ENCODE measurements around the gene CALHM2. TPM values are rescaled to one million over a fixed set of nuclear protein-coding genes. Genes with fewer than 3 reads are reported as not detected.

CALHM2 gene
- polyA plus RNA-seq (2012; rRNA removed), result 0.10 and 0.23 TPM in 2 replicates
- 0.05 and 0.12 TPM in 2 replicates for polyA plus RNA-seq (2012; cell fraction: cytosol; rRNA removed)
- polyA plus RNA-seq (2012; cell fraction: nucleus; rRNA removed), result 0.04 and 0.05 TPM in 2 replicates

- H3K4me3 ChIP-seq (ENCODE audit: low read depth in 2 of 2, low read length in 1 of 2), result peak within 1 kb of the TSS in 1 of 2 experiments; percentile 10; a peak in 1 of 4 replicates
- H2AFZ ChIP-seq (ENCODE audit: low read depth), result no peak within 1 kb of the TSS
- H3K27me3 ChIP-seq (ENCODE audit: insufficient read depth), result no peaks in the 10 kb centered on the region
- WGBS (ENCODE audit: low lambda C conversion rate), result 89% methylated on average over 16 of the region's 32 CpGs
- H3K36me3 ChIP-seq (replicated peaks in 1 of 2; ENCODE audit: control insufficient read depth in 1 of 2, insufficient read depth in 2 of 2, low read length in 1 of 2), result peaks cover 7 to 10% of the 10 kb centered on the region in 2 experiments
- TF ChIP-seq EZH2phosphoT487 (IDR thresholded peaks at IDR 0.05; ENCODE audit: borderline replicate concordance, low read depth) (no peak), POLR2AphosphoS5 (IDR thresholded peaks at IDR 0.05; ENCODE audit: low read depth, low read length) (no peak), EP300 (IDR thresholded peaks at IDR 0.05; ENCODE audit: borderline replicate concordance in 1 of 2, low read depth in 1 of 2, low read length in 1 of 2) (no peak), FOXM1 (IDR thresholded peaks at IDR 0.05; ENCODE audit: low read depth) (no peak), IRF3 (IDR thresholded peaks at IDR 0.05; ENCODE audit: low read depth, low read length) (no peak), GATA2 (CRISPR knock-in tag; IDR thresholded peaks at IDR 0.05) (no peak), JUND (IDR thresholded peaks at IDR 0.05) (no peak), NFIC (IDR thresholded peaks at IDR 0.05; ENCODE audit: borderline replicate concordance) (no peak)
- peak; percentile 82 for DNase-seq
- no peaks in the 10 kb centered on the region for H4K20me1 ChIP-seq (ENCODE audit: insufficient read depth)
- no peaks in the 10 kb centered on the region for H3K9me2 ChIP-seq
- no peaks in the 10 kb centered on the region for H3K9me3 ChIP-seq
- H3F3A ChIP-seq (replicated peaks; ENCODE audit: insufficient read depth), result no peaks in the 10 kb centered on the region
- no peak within 1 kb of the TSS for H3K4me2 ChIP-seq
- H3K4me1 ChIP-seq (ENCODE audit: control insufficient read depth in 1 of 2, insufficient read depth in 2 of 2, low read depth in 1 of 2, low read length in 1 of 2), result peaks cover 0 to 18% of the 10 kb centered on the region in 2 experiments; a peak in 1 of 4 replicates
- H3K79me2 ChIP-seq (ENCODE audit: insufficient read depth), result no peaks in the 10 kb centered on the region
- ChIA-PET CTCF (interaction anchor here (0.7 to 2.4 kb wide), 7 partner anchors 10 to 113 kb away, joined by 3 to 19 read pairs (median 5); partner anchors contain the start of gene CALHM3), POLR2A (no interaction called here)
- peak within 1 kb of the TSS in 1 of 2 experiments; percentile 48; a peak in 1 of 4 replicates for H3K27ac ChIP-seq (ENCODE audit: low read depth in 2 of 2, low read length in 1 of 2)
- H3K9ac ChIP-seq, result no peak within 1 kb of the TSS
Observed at GRCh38 chr10:103451831-103452505, at the start of gene CALHM2. Gene CALHM2, minus strand, starts transcription at chr10:103452370. Its CDS starts 2,429 bp downstream, at chr10:103449941.

- no peak overlapping the region for H2AFZ ChIP-seq (ENCODE audit: low read depth)
- 65% methylated on average over 3 of the region's 3 CpGs for WGBS (ENCODE audit: low lambda C conversion rate)
- peaks cover 24% of the 10 kb centered on the region; the same call in 1 of the 2 replicates for H3K27me3 ChIP-seq (ENCODE audit: insufficient read depth)
- H3K9ac ChIP-seq, result no peak overlapping the region
- H3K79me2 ChIP-seq (ENCODE audit: insufficient read depth), result no peaks in the 10 kb centered on the region
- H3F3A ChIP-seq (replicated peaks; ENCODE audit: insufficient read depth), result peaks cover 5% of the 10 kb centered on the region
- ChIA-PET CTCF (interaction anchor here (1.0 to 3.9 kb wide), 2 partner anchors 15 to 51 kb away, joined by 3 to 16 read pairs; no protein-coding TSS in a partner anchor), POLR2A (no interaction called here)
- no peaks in the 10 kb centered on the region for H3K9me2 ChIP-seq
- no peaks in the 10 kb centered on the region for H3K36me3 ChIP-seq (replicated peaks in 1 of 2; ENCODE audit: control insufficient read depth in 1 of 2, insufficient read depth in 2 of 2, low read length in 1 of 2)
- H3K27ac ChIP-seq (ENCODE audit: low read depth in 2 of 2, low read length in 1 of 2), result peak overlapping the region in 1 of 2 experiments; percentile 62; a peak in 2 of 4 replicates
- no peaks in the 10 kb centered on the region for H4K20me1 ChIP-seq (ENCODE audit: insufficient read depth)
- H3K4me1 ChIP-seq (ENCODE audit: control insufficient read depth in 1 of 2, insufficient read depth in 2 of 2, low read depth in 1 of 2, low read length in 1 of 2), result peaks cover 6 to 27% of the 10 kb centered on the region in 2 experiments; a peak in 3 of 4 replicates
- DNase-seq, result no peak
- H3K4me3 ChIP-seq (ENCODE audit: low read depth in 2 of 2, low read length in 1 of 2), result no peak overlapping the region
- H3K4me2 ChIP-seq, result no peak overlapping the region
- no peaks in the 10 kb centered on the region for H3K9me3 ChIP-seq
- no peak for TF ChIP-seq CHD2 (IDR thresholded peaks at IDR 0.05; ENCODE audit: low read length, partially characterized antibody)
- no peak for TF ChIP-seq PBX3 (IDR thresholded peaks at IDR 0.05)
- no peak for TF ChIP-seq POLR2AphosphoS5 (IDR thresholded peaks at IDR 0.05; ENCODE audit: low read depth, low read length)
- TF ChIP-seq ZBTB33 (IDR thresholded peaks at IDR 0.05; ENCODE audit: borderline replicate concordance, low read depth), result no peak
- no peak for TF ChIP-seq USF1 (IDR thresholded peaks at IDR 0.05; ENCODE audit: borderline replicate concordance, low read depth)
- no peak for TF ChIP-seq MXI1 (IDR thresholded peaks at IDR 0.05; ENCODE audit: low read depth, low read length)
- no peak for TF ChIP-seq ELF1 (IDR thresholded peaks at IDR 0.05)
- TF ChIP-seq EZH2phosphoT487 (IDR thresholded peaks at IDR 0.05; ENCODE audit: borderline replicate concordance, low read depth), result no peak
- TF ChIP-seq MEF2A (IDR thresholded peaks at IDR 0.05; ENCODE audit: borderline replicate concordance, low read depth), result no peak
- TF ChIP-seq SMC3 (IDR thresholded peaks at IDR 0.05; ENCODE audit: low read depth, low read length), result no peak
- no peak for TF ChIP-seq REST (IDR thresholded peaks at IDR 0.05; ENCODE audit: low read depth, low read length)
Observed at GRCh38 chr10:103501186-103501585, 49.0 kb upstream of the CALHM2 start.
